Stimulated activated CD8-positive, alpha-beta memory T cell treated with anti-CD3 and anti-CD28 coated beads, Interleukin-12 subunit alpha, Interleukin-12 subunit beta, amount 100 ng/mL, for 1 hour (primary cell): ENCODE results near the gene ZNF319.

Experiments
- DNase-seq: peaks from one replicate; pipeline ENCODE4 v3.0.0-alpha.2; 2020; ENCODE audit warnings: low read depth

Gene ZNF319

GRCh38 chr16:57999971-58000705, at the start of gene ZNF319:
Gene ZNF319, minus strand, starts transcription at chr16:58000672. Its CDS starts 2,407 bp downstream, at chr16:57998265.
- DNase-seq, result no peak

- DNase-seq, result no peak
These were observed 49.0 kb upstream of the ZNF319 start for GRCh38 chr16:58049232-58050185.

GRCh38 chr16:58048494-58049231, 48.2 kb upstream of the ZNF319 start:
- no peak for DNase-seq

- no peak for DNase-seq
These were observed 47.3 kb upstream of the ZNF319 start for GRCh38 chr16:58047557-58048348.

- no peak for DNase-seq
These were observed 46.5 kb upstream of the ZNF319 start for GRCh38 chr16:58046936-58047335.

- DNase-seq, result no peak
These were observed 45.8 kb upstream of the ZNF319 start for GRCh38 chr16:58046054-58046881.

GRCh38 chr16:58045096-58045495, 44.6 kb upstream of the ZNF319 start:
- no peak for DNase-seq

GRCh38 chr16:58044266-58045019, 44.0 kb upstream of the ZNF319 start:
- no peak for DNase-seq

GRCh38 chr16:58043571-58044155, 43.2 kb upstream of the ZNF319 start:
- DNase-seq, result no peak

- no peak for DNase-seq
These were observed 42.5 kb upstream of the ZNF319 start for GRCh38 chr16:58042886-58043515.

GRCh38 chr16:58042001-58042885, 41.8 kb upstream of the ZNF319 start:
- no peak for DNase-seq

- DNase-seq, result no peak
These were observed 41.1 kb upstream of the ZNF319 start for GRCh38 chr16:58041628-58041955.

GRCh38 chr16:58040945-58041627, 40.6 kb upstream of the ZNF319 start:
- no peak for DNase-seq

- DNase-seq, result no peak
These were observed 40.0 kb upstream of the ZNF319 start for GRCh38 chr16:58040496-58040846.

GRCh38 chr16:58039829-58040495, 39.5 kb upstream of the ZNF319 start:
- DNase-seq, result no peak

- no peak for DNase-seq
These were observed 37.8 kb upstream of the ZNF319 start for GRCh38 chr16:58038219-58038641.
